Measurements from ENCODE around the gene C6orf136.

DNA sequence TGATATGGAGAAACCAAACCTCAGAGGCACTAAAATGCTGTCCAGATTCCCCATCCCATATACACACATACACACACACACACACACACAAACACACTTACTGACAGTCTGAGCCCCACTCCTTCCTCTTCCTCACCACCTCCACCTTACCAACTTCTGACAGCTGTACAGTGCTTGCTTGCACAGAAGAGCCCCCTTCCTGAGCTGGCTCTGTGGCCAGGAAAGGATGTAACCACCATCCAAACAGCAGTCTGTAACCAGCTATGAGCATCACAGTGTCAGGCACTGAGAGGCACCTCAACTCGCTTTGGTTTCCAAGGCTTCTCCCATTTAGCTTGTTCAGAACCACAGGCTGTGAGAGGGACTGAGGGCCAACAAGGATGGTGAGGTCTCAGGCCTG, 5.9 kb upstream of the C6orf136 start:
- TF ChIP-seq CTCF (IDR thresholded peaks at IDR 0.05) (no peak), POLR2A (IDR thresholded peaks at IDR 0.05) (no peak), POLR2AphosphoS5 (IDR thresholded peaks at IDR 0.05) (no peak), EP300 (IDR thresholded peaks at IDR 0.05) (no peak)
